HepG2 (cell line): Measurements from ENCODE around the gene STX8. TPM values are rescaled to one million over a fixed set of nuclear protein-coding genes. Genes with fewer than 3 reads are reported as not detected.
A peak's percentile ranks its signal among the peaks of the same experiment; 100 is the strongest.

Experiments used
- CHD4 ChIP-seq: fragments of 200-600 bp; sonication (generic); IDR thresholded peaks from 2 replicates; pipeline ENCODE4 v1.7.0; 2017; ENCODE audit warnings: mild to moderate bottlenecking, low read length, borderline replicate concordance
- FOXJ3 ChIP-seq: sonication (generic); formaldehyde crosslinking; IDR thresholded peaks from 2 replicates; pipeline ENCODE4 v1.4.0; 2020; ENCODE audit warnings: missing genetic modification reagents, mild to moderate bottlenecking, borderline replicate concordance
- HNRNPUL1 ChIP-seq: fragments of 200-400 bp; formaldehyde crosslinking; IDR thresholded peaks from 2 replicates; pipeline ENCODE4 v1.6.1; 2017; ENCODE audit warnings: low read depth, mild to moderate bottlenecking, low read length, moderate library complexity
- KLF6 ChIP-seq: IDR thresholded peaks from 2 replicates; pipeline ENCODE4 v1.8.0; 2016; ENCODE audit warnings: missing biosample characterization, missing genetic modification reagents
- NR2F6 ChIP-seq, 2 experiments: IDR thresholded peaks; 2 replicates each; pipeline ENCODE4 v1.6.1; 2016; ENCODE audit warnings: antibody characterized with exemption in 1 of 2, mild to moderate bottlenecking in 1 of 2
- PPARG ChIP-seq: conservative IDR thresholded peaks from 2 replicates; pipeline ENCODE4 v1.6.1; 2016; ENCODE audit warnings: missing biosample characterization, missing genetic modification reagents
- SP140L ChIP-seq: sonication (generic); formaldehyde crosslinking; IDR thresholded peaks from 2 replicates; pipeline ENCODE4 v1.4.0; 2020; ENCODE audit warnings: missing genetic modification reagents, borderline replicate concordance
- ZMYM4 ChIP-seq: sonication (generic); formaldehyde crosslinking; IDR thresholded peaks from 2 replicates; pipeline ENCODE4 v1.8.1; 2023; ENCODE audit warnings: mild to moderate bottlenecking, missing genetic modification reagents
- ZNF337 ChIP-seq: sonication (generic); formaldehyde crosslinking; IDR thresholded peaks from 2 replicates; pipeline ENCODE4 v1.5.1; 2020; ENCODE audit warnings: missing genetic modification reagents, low read depth, mild to moderate bottlenecking, borderline replicate concordance
- ZNF468 ChIP-seq: sonication (generic); formaldehyde crosslinking; IDR thresholded peaks from 2 replicates; pipeline ENCODE4 v1.8.0; 2022; ENCODE audit warnings: mild to moderate bottlenecking, moderate library complexity, missing genetic modification reagents
- ZNF547 ChIP-seq: sonication (generic); formaldehyde crosslinking; IDR thresholded peaks from 2 replicates; pipeline ENCODE4 v1.5.1; 2020; ENCODE audit warnings: mild to moderate bottlenecking, missing genetic modification reagents
- ZNF775 ChIP-seq: sonication (generic); formaldehyde crosslinking; IDR thresholded peaks from 2 replicates; pipeline ENCODE4 v1.4.0; 2020; ENCODE audit warnings: missing genetic modification reagents, mild to moderate bottlenecking, moderate library complexity, borderline replicate concordance
- ZNF841 ChIP-seq: sonication (generic); formaldehyde crosslinking; IDR thresholded peaks from 2 replicates; pipeline ENCODE4 v1.8.1; 2023; ENCODE audit warnings: missing genetic modification reagents, borderline replicate concordance
- polyA plus RNA-seq, 8 experiments: library from polyadenylated mRNA; depleted of rRNA in 3 of 8; stranded (reverse) in 7 of 8; unstranded in 1 of 8; fragments of >200 nt; fragmentation: Illumina TruSeq in 4 of 8; extraction: Trizol in 4 of 8; gene quantifications; 2 replicates each; pipeline versions ENCODE4 v1.2.1 to v1.2.3, GENCODE V29; 2011 to 2016; ENCODE audit warnings: low read depth in 4 of 8, missing spikeins in 1 of 8, mixed read lengths in 1 of 8; ENCODE audit not compliant: insufficient read depth in 1 of 8
- total RNA-seq, 5 experiments: library from RNA; depleted of rRNA; stranded (reverse); fragments of >200 nt; fragmentation: Illumina TruSeq; extraction: Trizol; gene quantifications; 2 replicates each; pipeline ENCODE4 v1.2.3, GENCODE V29; 2016; ENCODE audit warnings: low read depth in 1 of 5
- TF ChIP-seq, protein P1 (sequence below): sonication (generic); formaldehyde crosslinking; conservative IDR thresholded peaks from 2 replicates; pipeline ENCODE4 v1.4.0; 2020; ENCODE audit warnings: missing genetic modification reagents
- TF ChIP-seq, protein P2 (sequence below): sonication (generic); formaldehyde crosslinking; IDR thresholded peaks from 2 replicates; pipeline ENCODE4 v1.8.1; 2023; ENCODE audit warnings: mild to moderate bottlenecking, missing genetic modification reagents, borderline replicate concordance

The STX8 gene
- total and polyA plus RNA-seq, 2 of the 13 experiments (the other 11 are each of a cell fraction or from before 2014, with no cell fraction given): 36.4 to 53.6 TPM

DNA sequence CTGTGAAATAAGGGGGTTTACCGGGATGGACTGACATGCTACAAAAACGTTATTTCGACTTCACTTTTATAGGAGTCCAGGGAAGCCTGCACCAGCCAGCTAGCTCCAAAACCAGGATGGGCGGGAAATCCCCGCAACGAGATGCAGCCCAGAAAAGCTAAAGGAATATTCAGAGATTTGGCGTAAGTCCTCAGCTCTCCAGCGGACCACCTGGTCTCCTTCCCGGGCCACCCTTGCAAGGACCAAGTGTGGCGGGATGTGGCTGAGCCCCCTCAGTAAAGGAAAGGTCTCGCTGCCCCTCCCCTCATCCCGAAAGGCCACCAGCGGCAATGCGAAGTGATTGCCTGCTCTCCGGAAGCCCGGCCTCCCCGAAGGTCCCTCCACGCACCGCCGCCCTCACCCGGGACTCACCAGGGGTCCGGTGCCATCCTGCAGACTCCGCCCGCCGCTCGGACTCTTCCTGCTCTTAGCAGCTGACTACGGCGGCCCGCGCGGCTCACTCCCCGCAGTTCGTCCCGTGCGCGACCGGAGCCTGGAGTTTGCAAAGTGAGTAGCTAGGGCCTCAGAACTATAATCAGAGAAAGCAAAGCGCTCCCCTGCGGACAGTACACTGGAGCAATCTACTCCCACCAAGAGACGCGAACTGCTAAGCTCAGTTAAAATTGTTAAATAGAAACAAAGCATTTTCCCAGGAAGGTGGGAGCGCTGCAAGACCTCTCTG lies at the start of gene STX8 (continued):
- TF ChIP-seq, protein P1, sequence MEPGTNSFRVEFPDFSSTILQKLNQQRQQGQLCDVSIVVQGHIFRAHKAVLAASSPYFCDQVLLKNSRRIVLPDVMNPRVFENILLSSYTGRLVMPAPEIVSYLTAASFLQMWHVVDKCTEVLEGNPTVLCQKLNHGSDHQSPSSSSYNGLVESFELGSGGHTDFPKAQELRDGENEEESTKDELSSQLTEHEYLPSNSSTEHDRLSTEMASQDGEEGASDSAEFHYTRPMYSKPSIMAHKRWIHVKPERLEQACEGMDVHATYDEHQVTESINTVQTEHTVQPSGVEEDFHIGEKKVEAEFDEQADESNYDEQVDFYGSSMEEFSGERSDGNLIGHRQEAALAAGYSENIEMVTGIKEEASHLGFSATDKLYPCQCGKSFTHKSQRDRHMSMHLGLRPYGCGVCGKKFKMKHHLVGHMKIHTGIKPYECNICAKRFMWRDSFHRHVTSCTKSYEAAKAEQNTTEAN (CRISPR knock-in tag): no peak
- no peak for TF ChIP-seq HNRNPUL1
- no peak for TF ChIP-seq NR2F6 (IDR thresholded peaks at IDR 0.05)
- TF ChIP-seq NR2F6 (CRISPR knock-in tag; IDR thresholded peaks at IDR 0.05): peak; percentile 56; the same call in 1 of the 2 replicates
- TF ChIP-seq FOXJ3 (CRISPR knock-in tag): no peak
- TF ChIP-seq SP140L (CRISPR knock-in tag): no peak
- TF ChIP-seq KLF6 (CRISPR knock-in tag): 0 out of 2 replicates have a peak, but pooled peaks have one; percentile 45
- TF ChIP-seq, protein P2, sequence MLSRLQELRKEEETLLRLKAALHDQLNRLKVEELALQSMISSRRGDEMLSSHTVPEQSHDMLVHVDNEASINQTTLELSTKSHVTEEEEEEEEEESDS (CRISPR knock-in tag): no peak
- TF ChIP-seq ZNF468 (CRISPR knock-in tag): no peak
- TF ChIP-seq ZNF337 (CRISPR knock-in tag): no peak
- peak; percentile 95 for TF ChIP-seq ZMYM4 (CRISPR knock-in tag)
- TF ChIP-seq ZNF841: no peak
- TF ChIP-seq PPARG: no peak; the same call in 1 of the 2 replicates
- no peak for TF ChIP-seq ZNF775 (CRISPR knock-in tag)
- no peak for TF ChIP-seq CHD4
- 0 out of 2 replicates have a peak, but pooled peaks have one; percentile 56 for TF ChIP-seq ZNF547 (CRISPR knock-in tag)
